AG04450 (cell line): ENCODE measurements around the gene KCNN3. TPM values are rescaled to one million over a fixed set of nuclear protein-coding genes. Genes with fewer than 3 reads are reported as not detected.

Experiments
- CTCF ChIA-PET: fragments of 300-600, 350-600 bp; formaldehyde crosslinking; extraction: SDS; loops from one replicate; lab custom pipeline; 2022; ENCODE audit warnings: antibody characterized with exemption, inconsistent platforms; lab: Charles Lee
- POLR2A ChIA-PET: fragments of 350-600 bp; formaldehyde crosslinking; extraction: SDS; loops from one replicate; lab custom pipeline; 2021; ENCODE audit warnings: antibody characterized with exemption, inconsistent platforms; lab: Yijun Ruan, JAX
- DNase-seq: peaks from one replicate; pipeline ENCODE4 v3.0.0-alpha.2; 2011; ENCODE audit warnings: low read depth, low spot score
- H3K27ac ChIP-seq: one replicate; pipeline ENCODE4 v1.5.1; 2012; ENCODE audit warnings: low read depth, low read length, control low read depth
- H3K27me3 ChIP-seq: one replicate; pipeline ENCODE4 v1.6.0; 2012; ENCODE audit warnings: low read length; ENCODE audit not compliant: control insufficient read depth, insufficient read depth
- H3K4me3 ChIP-seq: 2 replicates; pipeline ENCODE4 v1.5.1; 2011; ENCODE audit warnings: mild to moderate bottlenecking, low read depth, low read length, control low read depth
- H3K9me3 ChIP-seq: 2 replicates; pipeline ENCODE4 v1.5.1; 2012; ENCODE audit warnings: low read length; ENCODE audit not compliant: control insufficient read depth, insufficient read depth
- polyA plus RNA-seq: library from polyadenylated mRNA; depleted of rRNA; stranded (reverse); fragments of >200 nt; gene quantifications from 2 replicates; pipeline ENCODE4 v1.2.3, GENCODE V29; 2011
- TF ChIP-seq, protein P1 (sequence below): IDR thresholded peaks from 2 replicates; pipeline ENCODE4 v1.5.1; 2011; ENCODE audit warnings: low read depth, low read length, control low read depth, inconsistent platforms

KCNN3 gene
- polyA plus RNA-seq, 1 experiment = 0.09 TPM

DNA sequence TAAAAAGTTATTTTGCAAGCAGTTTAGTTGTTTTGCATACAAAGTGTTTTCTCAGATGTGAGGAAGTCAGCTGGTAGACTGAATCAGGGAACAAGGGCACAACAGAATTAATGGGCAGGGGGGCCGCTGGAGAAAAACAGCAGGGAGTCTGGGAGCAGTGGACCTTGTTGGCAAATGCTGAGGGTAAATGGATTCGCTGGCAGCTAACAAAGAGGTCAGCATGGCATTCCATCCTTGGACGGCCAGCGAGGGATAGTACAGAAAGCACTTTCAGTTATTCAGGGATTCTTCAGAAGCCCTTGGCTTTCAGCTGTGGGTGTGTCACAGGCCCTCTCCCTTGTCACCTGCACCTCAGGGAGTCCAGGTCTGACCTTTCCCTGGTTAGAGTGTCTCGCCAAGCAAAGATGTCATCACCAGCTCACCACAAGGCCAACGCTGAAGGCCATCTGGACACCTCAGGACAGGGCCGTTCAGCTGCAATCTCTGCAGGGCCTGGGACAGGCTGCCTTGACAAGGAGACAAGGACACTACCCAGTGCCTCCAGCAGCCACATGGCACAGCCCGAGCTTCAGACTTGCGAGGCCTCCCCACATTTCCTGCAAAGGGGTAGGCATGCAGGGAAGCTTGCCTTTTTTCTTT lies 90.4 kb downstream of the KCNN3 start:
- POLR2A ChIA-PET = no interaction called here
- Histone ChIP-seq H3K27me3 (peaks cover 24% of the 10 kb centered on the region), H3K27ac (no peak overlapping the region), H3K9me3 (peaks cover 5% of the 10 kb centered on the region; the same call in 1 of the 2 replicates), H3K4me3 (no peak overlapping the region)
- DNase-seq = no peak
- CTCF ChIA-PET = interaction anchor here (0.6 kb wide), 1 partner anchor 25 kb away, joined by 3 read pairs; no protein-coding TSS in a partner anchor
- TF ChIP-seq, protein P1, sequence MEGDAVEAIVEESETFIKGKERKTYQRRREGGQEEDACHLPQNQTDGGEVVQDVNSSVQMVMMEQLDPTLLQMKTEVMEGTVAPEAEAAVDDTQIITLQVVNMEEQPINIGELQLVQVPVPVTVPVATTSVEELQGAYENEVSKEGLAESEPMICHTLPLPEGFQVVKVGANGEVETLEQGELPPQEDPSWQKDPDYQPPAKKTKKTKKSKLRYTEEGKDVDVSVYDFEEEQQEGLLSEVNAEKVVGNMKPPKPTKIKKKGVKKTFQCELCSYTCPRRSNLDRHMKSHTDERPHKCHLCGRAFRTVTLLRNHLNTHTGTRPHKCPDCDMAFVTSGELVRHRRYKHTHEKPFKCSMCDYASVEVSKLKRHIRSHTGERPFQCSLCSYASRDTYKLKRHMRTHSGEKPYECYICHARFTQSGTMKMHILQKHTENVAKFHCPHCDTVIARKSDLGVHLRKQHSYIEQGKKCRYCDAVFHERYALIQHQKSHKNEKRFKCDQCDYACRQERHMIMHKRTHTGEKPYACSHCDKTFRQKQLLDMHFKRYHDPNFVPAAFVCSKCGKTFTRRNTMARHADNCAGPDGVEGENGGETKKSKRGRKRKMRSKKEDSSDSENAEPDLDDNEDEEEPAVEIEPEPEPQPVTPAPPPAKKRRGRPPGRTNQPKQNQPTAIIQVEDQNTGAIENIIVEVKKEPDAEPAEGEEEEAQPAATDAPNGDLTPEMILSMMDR = no peak

DNA sequence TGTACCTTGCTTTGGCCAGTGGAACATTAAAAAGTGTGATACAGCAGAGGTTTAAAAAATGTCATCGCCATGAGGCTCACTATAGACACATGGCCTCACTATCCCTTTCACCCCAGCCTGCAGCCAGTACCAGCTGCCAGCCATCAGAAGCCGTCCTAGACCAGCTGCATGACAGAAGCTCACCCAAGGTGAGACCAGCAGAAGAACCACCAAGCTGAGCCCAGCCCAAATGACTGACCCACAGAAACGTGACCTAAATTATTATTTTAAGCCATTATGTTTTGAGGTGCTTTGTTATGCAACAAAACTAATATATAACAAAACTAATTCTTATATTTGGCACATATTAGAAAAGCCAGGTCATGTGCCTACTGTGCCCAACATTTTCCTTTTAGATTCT lies 91.1 kb downstream of the KCNN3 start:
- H3K27me3 ChIP-seq = peaks cover 28% of the 10 kb centered on the region
- no peak overlapping the region for H3K4me3 ChIP-seq
- CTCF ChIA-PET = no interaction called here
- POLR2A ChIA-PET = no interaction called here
- TF ChIP-seq, protein P1 = no peak
- no peak overlapping the region for H3K27ac ChIP-seq
- DNase-seq = no peak
- H3K9me3 ChIP-seq = peaks cover 5% of the 10 kb centered on the region; the same call in 1 of the 2 replicates

DNA sequence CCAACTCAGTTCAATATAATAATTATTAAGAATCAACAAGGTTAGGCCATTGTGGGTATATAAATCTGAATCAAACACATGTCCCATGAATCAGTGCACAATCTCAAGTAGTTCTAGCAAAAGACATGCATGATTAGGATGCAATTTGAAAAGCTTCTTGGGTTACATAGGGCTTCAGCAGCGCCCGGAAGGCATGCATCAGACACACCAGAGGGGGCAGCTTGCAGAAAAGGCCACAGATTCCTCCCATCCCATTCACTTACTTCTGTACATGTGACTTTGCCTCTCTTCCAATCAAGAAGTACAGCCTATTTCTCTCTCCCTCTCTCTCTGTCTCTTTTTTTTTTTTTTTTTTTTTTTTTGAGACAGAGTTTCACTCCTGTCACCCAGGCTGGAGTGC lies 91.8 kb downstream of the KCNN3 start:
- H3K27me3 ChIP-seq = peaks cover 31% of the 10 kb centered on the region
- ChIA-PET POLR2A (interaction anchor here (0.7 kb wide), 1 partner anchor 24 kb away, joined by 8 read pairs; no protein-coding TSS in a partner anchor), CTCF (interaction anchor here (0.7 kb wide), 1 partner anchor 78 kb away, joined by 3 read pairs; no protein-coding TSS in a partner anchor)
- peaks cover 5% of the 10 kb centered on the region; the same call in 1 of the 2 replicates for H3K9me3 ChIP-seq
- H3K27ac ChIP-seq = no peak overlapping the region
- no peak overlapping the region for H3K4me3 ChIP-seq
- no peak for DNase-seq
- TF ChIP-seq, protein P1 = no peak

DNA sequence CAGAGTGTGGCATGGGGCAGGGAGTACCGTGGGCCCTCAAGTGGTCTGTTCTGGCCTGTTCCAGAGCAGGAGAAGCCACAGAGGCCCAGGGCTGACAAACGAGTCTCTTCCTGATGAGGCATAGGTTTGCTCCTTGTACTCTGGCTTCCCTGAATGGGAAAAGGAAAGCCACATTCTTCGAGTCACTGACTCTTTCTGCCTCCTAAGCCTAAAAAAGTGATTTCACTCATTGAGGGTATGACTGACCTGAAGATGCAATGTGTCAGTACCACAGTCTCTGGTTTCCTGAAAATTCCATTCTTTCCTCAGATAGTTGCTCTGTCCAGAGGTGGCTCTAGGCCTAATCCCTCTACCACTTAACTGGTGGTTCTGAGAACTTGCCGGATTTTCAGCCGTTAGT lies 92.3 kb downstream of the KCNN3 start:
- Histone ChIP-seq H3K27me3 (peaks cover 34% of the 10 kb centered on the region), H3K27ac (no peak overlapping the region), H3K4me3 (no peak overlapping the region), H3K9me3 (peaks cover 5% of the 10 kb centered on the region; the same call in 1 of the 2 replicates)
- no peak for DNase-seq
- POLR2A ChIA-PET = interaction anchor here (0.7 kb wide), 1 partner anchor 25 kb away, joined by 8 read pairs; no protein-coding TSS in a partner anchor
- TF ChIP-seq, protein P1 = no peak
- CTCF ChIA-PET = interaction anchor here (0.7 kb wide), 1 partner anchor 77 kb away, joined by 3 read pairs; no protein-coding TSS in a partner anchor

DNA sequence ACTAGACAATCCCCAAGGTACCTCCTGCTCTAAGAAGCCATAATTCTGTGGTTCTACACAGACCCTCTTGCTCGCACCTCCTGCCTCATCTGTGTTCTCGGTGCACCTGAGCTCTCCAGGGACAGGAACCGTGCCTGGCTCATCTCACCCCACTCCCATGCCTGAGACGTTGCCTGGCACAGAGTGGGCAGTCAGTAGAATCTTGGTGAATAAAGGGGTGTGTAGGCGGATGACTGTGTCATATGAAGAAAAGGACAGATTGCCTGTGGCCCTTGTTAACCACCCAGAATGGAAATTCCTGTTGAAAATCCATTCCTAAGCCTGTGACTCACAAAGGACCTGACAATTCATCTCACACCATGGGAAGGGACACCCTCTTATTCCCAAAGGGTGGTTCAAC lies 92.9 kb downstream of the KCNN3 start:
- ChIA-PET CTCF (no interaction called here), POLR2A (no interaction called here)
- peaks cover 35% of the 10 kb centered on the region for H3K27me3 ChIP-seq
- H3K27ac ChIP-seq = no peak overlapping the region
- TF ChIP-seq, protein P1 = no peak
- H3K4me3 ChIP-seq = no peak overlapping the region
- DNase-seq = no peak
- peaks cover 5% of the 10 kb centered on the region; the same call in 1 of the 2 replicates for H3K9me3 ChIP-seq
